A549 (cell line): ENCODE measurements around the gene SYDE1. TPM values are rescaled to one million over a fixed set of nuclear protein-coding genes. Genes with fewer than 3 reads are reported as not detected.
"Not testable (repeated sequence)": the region's sequence is repeated elsewhere in the genome, so short reads cannot be mapped to it uniquely, and the experiment has no call there.

Source experiments
- ATAC-seq, 2 experiments: fragments of 200-7000 bp in 1 of 2; fragments of >200 bp in 1 of 2; cut with Nextera tagmentation in 1 of 2; cut with Tn5 transposase in 1 of 2; 3 replicates each; pipeline versions ENCODE4 v1.8.0 to v1.9.1; 2018 to 2020; ENCODE audit warnings: mild to moderate bottlenecking in 1 of 2, moderate library complexity in 1 of 2
- CTCF ChIA-PET: fragments of 300-600 bp; sonication (Branson Sonifier 250); formaldehyde crosslinking; extraction: SDS; loops from one replicate; lab custom pipeline; 2021; ENCODE audit warnings: antibody characterized with exemption, inconsistent platforms; lab: Yijun Ruan, JAX
- POLR2A ChIA-PET: fragments of 350-600 bp; formaldehyde crosslinking; extraction: SDS; loops from one replicate; lab custom pipeline; 2021; ENCODE audit warnings: antibody characterized with exemption, inconsistent platforms; lab: Yijun Ruan, JAX
- DNase-seq, 2 experiments: peaks; one replicate each; pipeline versions ENCODE4 v3.0.0 to v3.0.0-alpha.2; 2011 to 2016; ENCODE audit warnings: low read depth in 1 of 2, low spot score in 1 of 2
- FAIRE-seq: peaks from 2 replicates; lab custom pipeline; 2011; peaks lifted over from hg19 to GRCh38; lab: Jason Lieb, UNC
- H3K27ac ChIP-seq, 2 experiments: fragments of >200 bp; sonication (Bioruptor Twin); formaldehyde crosslinking; 3 replicates each; pipeline ENCODE4 v1.5.1; 2016 to 2017
- H3K4me1 ChIP-seq: fragments of >200 bp; sonication (Bioruptor Twin); formaldehyde crosslinking; 3 replicates; pipeline ENCODE4 v1.6.1; 2016
- H3K4me2 ChIP-seq: fragments of >200 bp; sonication (Bioruptor Twin); formaldehyde crosslinking; 3 replicates; pipeline ENCODE4 v1.6.1; 2016
- H3K4me3 ChIP-seq: fragments of >200 bp; sonication (Bioruptor Twin); formaldehyde crosslinking; 3 replicates; pipeline ENCODE4 v1.5.1; 2016
- H3K9me3 ChIP-seq: fragments of >200 bp; sonication (Bioruptor Twin); formaldehyde crosslinking; 3 replicates; pipeline ENCODE4 v1.6.1; 2016
- ATOH8 ChIP-seq: fragments of 250-450 bp; sonication (Bioruptor Pico); IDR thresholded peaks from 2 replicates; pipeline ENCODE4 v1.5.0; 2020; ENCODE audit warnings: low read depth, mild to moderate bottlenecking, moderate library complexity
- BHLHE40 ChIP-seq: IDR thresholded peaks from 2 replicates; pipeline ENCODE4 v1.6.1; 2012; ENCODE audit warnings: low read depth, low read length, inconsistent platforms
- CHD4 ChIP-seq: fragments of 200-600 bp; sonication (generic); IDR thresholded peaks from 2 replicates; pipeline ENCODE4 v1.6.1; 2016; ENCODE audit warnings: antibody characterized with exemption, mild to moderate bottlenecking, borderline replicate concordance
- CTCF ChIP-seq: fragments of >200 bp; sonication (Bioruptor Twin); formaldehyde crosslinking; IDR thresholded peaks from 3 replicates; pipeline ENCODE4 v1.5.1; 2016
- EHF ChIP-seq: fragments of 250-450 bp; sonication (Bioruptor Pico); IDR thresholded peaks from 2 replicates; pipeline ENCODE4 v1.5.0; 2020; ENCODE audit warnings: mild to moderate bottlenecking
- EP300 ChIP-seq, 2 experiments: fragments of >200 bp; sonication (Bioruptor Twin); formaldehyde crosslinking; IDR thresholded peaks; 2 replicates in 1 of 2; 3 replicates in 1 of 2; pipeline ENCODE4 v1.6.1; 2016 to 2017
- ESRRA ChIP-seq: fragments of 150-350 bp; IDR thresholded peaks from 2 replicates; pipeline ENCODE4 v1.6.1; 2014; ENCODE audit warnings: mild to moderate bottlenecking, low read length, borderline replicate concordance
- HDAC2 ChIP-seq: fragments of 200-600 bp; sonication (generic); IDR thresholded peaks from 2 replicates; pipeline ENCODE4 v1.6.1; 2016
- HEYL ChIP-seq: fragments of 250-450 bp; sonication (Bioruptor Pico); IDR thresholded peaks from 2 replicates; pipeline ENCODE4 v1.8.0; 2021; ENCODE audit warnings: mild to moderate bottlenecking, moderate library complexity
- HOXB13 ChIP-seq: fragments of 250-450 bp; sonication (Bioruptor Pico); IDR thresholded peaks from 2 replicates; pipeline ENCODE4 v1.5.0; 2020; ENCODE audit warnings: low read depth, mild to moderate bottlenecking, moderate library complexity
- JUN ChIP-seq, 2 experiments: fragments of >200 bp; sonication (Bioruptor Twin); formaldehyde crosslinking; IDR thresholded peaks; 2 replicates in 1 of 2; 3 replicates in 1 of 2; pipeline ENCODE4 v1.6.1; 2016 to 2017
- KDM5A ChIP-seq: fragments of 200-600 bp; sonication (generic); IDR thresholded peaks from 2 replicates; pipeline ENCODE4 v1.6.1; 2016; ENCODE audit warnings: antibody characterized with exemption, mild to moderate bottlenecking
- MAZ ChIP-seq: fragments of 150-350 bp; IDR thresholded peaks from 2 replicates; pipeline ENCODE4 v1.6.1; 2014; ENCODE audit warnings: antibody characterized with exemption, low read depth, low read length, borderline replicate concordance
- NFE2L2 ChIP-seq: fragments of 150-350 bp; conservative IDR thresholded peaks from 2 replicates; pipeline ENCODE4 v1.6.1; 2014; ENCODE audit warnings: low read length
- PHF8 ChIP-seq: fragments of 200-600 bp; sonication (generic); IDR thresholded peaks from 2 replicates; pipeline ENCODE4 v1.6.1; 2016; ENCODE audit warnings: low read depth, mild to moderate bottlenecking, antibody characterized with exemption, moderate library complexity, borderline replicate concordance
- RARB ChIP-seq: fragments of 250-450 bp; sonication (Bioruptor Pico); IDR thresholded peaks from 2 replicates; pipeline ENCODE4 v1.8.0; 2021; ENCODE audit warnings: mild to moderate bottlenecking, moderate library complexity
- RCOR1 ChIP-seq: fragments of 150-350 bp; IDR thresholded peaks from 2 replicates; pipeline ENCODE4 v1.6.1; 2014; ENCODE audit warnings: antibody characterized with exemption, low read length, low read depth
- RFX5 ChIP-seq: fragments of 450-650 bp; IDR thresholded peaks from 2 replicates; pipeline ENCODE4 v1.7.1; 2014; ENCODE audit warnings: antibody characterized with exemption, mild to moderate bottlenecking, moderate library complexity
- SMC3 ChIP-seq: fragments of >200 bp; sonication (Bioruptor Twin); formaldehyde crosslinking; IDR thresholded peaks from 3 replicates; pipeline ENCODE4 v1.6.1; 2018; ENCODE audit warnings: inconsistent platforms
- TFCP2L1 ChIP-seq: fragments of 250-450 bp; sonication (Bioruptor Pico); IDR thresholded peaks from 2 replicates; pipeline ENCODE4 v1.5.0; 2021; ENCODE audit warnings: mild to moderate bottlenecking
- TP53 ChIP-seq: fragments of 250-450 bp; sonication (Bioruptor Pico); IDR thresholded peaks from 2 replicates; pipeline ENCODE4 v1.5.0; 2021; ENCODE audit warnings: mild to moderate bottlenecking, moderate library complexity
- WGBS: methylation state at CpG from one replicate; pipeline ENCODE4 v1.1.6; 2017; ENCODE audit errors: missing lambda C conversion rate; 5-methylcytosine and 5-hydroxymethylcytosine counted together
- polyA plus RNA-seq, 4 experiments: library from polyadenylated mRNA; depleted of rRNA in 3 of 4; stranded (reverse); fragments of >200 nt; fragmentation: RNase III in 1 of 4; extraction: RNeasy Plus Mini Kit Qiagen cat#74134 plus additional on column Dnase treatment in 1 of 4; gene quantifications; 2 replicates in 3 of 4; 3 replicates in 1 of 4; pipeline ENCODE4 v1.2.3, GENCODE V29; 2011 to 2017
- TF ChIP-seq, protein P1 (sequence below): IDR thresholded peaks from 2 replicates; pipeline ENCODE4 v1.6.1; 2012
- TF ChIP-seq, protein P2 (sequence below): fragments of 150-350 bp; IDR thresholded peaks from 2 replicates; pipeline ENCODE4 v1.6.1; 2014; ENCODE audit warnings: low read depth, mild to moderate bottlenecking, low read length
- TF ChIP-seq, protein P3 (sequence below): fragments of 200-600 bp; sonication (generic); IDR thresholded peaks from 2 replicates; pipeline ENCODE4 v1.6.1; 2016; ENCODE audit warnings: antibody characterized with exemption, mild to moderate bottlenecking, moderate library complexity

The SYDE1 gene
- polyA plus RNA-seq, 2 of the 4 experiments (the other 2 are of a cell fraction): 5.5 to 8.8 TPM

DNA sequence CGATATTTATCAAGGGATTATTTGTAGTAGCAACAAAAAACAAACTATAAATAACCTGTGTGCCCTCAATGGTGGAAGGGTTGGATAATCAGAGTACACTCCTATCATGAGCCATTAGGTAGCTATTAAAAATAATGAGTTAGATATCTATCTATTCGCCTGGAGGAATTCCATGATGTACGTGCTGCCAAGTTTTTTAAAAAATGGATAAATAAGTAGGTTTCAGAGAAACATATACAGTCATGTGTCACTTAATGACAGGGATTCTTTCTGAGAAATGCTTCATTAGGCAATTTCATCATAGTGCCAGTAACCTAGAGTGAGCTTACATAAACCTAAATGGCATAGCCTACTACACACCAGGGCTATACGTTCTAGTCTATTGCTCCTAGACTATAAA is 31.4 kb upstream of the SYDE1 start:
- H3K27ac ChIP-seq: no peak overlapping the region
- no peak for TF ChIP-seq PHF8
- no peak for TF ChIP-seq HDAC2
- TF ChIP-seq TFCP2L1 (CRISPR knock-in tag): no peak
- TF ChIP-seq BHLHE40: no peak
- TF ChIP-seq SMC3: no peak
- TF ChIP-seq JUN (IDR thresholded peaks at IDR 0.05): no peak
- TF ChIP-seq KDM5A: no peak
- no peak for TF ChIP-seq NFE2L2
- no peak for TF ChIP-seq EHF
- TF ChIP-seq, protein P1, sequence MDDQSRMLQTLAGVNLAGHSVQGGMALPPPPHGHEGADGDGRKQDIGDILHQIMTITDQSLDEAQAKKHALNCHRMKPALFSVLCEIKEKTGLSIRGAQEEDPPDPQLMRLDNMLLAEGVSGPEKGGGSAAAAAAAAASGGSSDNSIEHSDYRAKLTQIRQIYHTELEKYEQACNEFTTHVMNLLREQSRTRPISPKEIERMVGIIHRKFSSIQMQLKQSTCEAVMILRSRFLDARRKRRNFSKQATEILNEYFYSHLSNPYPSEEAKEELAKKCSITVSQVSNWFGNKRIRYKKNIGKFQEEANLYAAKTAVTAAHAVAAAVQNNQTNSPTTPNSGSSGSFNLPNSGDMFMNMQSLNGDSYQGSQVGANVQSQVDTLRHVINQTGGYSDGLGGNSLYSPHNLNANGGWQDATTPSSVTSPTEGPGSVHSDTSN: no peak
- no peak for TF ChIP-seq ATOH8 (CRISPR knock-in tag)
- no peak for TF ChIP-seq RCOR1
- no peak for TF ChIP-seq ESRRA
- TF ChIP-seq, protein P2, sequence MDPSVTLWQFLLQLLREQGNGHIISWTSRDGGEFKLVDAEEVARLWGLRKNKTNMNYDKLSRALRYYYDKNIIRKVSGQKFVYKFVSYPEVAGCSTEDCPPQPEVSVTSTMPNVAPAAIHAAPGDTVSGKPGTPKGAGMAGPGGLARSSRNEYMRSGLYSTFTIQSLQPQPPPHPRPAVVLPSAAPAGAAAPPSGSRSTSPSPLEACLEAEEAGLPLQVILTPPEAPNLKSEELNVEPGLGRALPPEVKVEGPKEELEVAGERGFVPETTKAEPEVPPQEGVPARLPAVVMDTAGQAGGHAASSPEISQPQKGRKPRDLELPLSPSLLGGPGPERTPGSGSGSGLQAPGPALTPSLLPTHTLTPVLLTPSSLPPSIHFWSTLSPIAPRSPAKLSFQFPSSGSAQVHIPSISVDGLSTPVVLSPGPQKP: no peak
- no peak for TF ChIP-seq RFX5
- H3K4me3 ChIP-seq: no peak overlapping the region
- 40% methylated on average over 4 of the region's 4 CpGs for WGBS
- POLR2A ChIA-PET: no interaction called here
- DNase-seq (no peak), FAIRE-seq (no peak), ATAC-seq (no peak)
- CTCF ChIA-PET: interaction anchor here (1.7 kb wide), 1 partner anchor 16 kb away, joined by 8 read pairs; no protein-coding TSS in a partner anchor
- no peaks in the 10 kb centered on the region for H3K4me1 ChIP-seq
- H3K4me2 ChIP-seq: no peak overlapping the region
- no peaks in the 10 kb centered on the region for H3K9me3 ChIP-seq

- TF ChIP-seq, protein P3, sequence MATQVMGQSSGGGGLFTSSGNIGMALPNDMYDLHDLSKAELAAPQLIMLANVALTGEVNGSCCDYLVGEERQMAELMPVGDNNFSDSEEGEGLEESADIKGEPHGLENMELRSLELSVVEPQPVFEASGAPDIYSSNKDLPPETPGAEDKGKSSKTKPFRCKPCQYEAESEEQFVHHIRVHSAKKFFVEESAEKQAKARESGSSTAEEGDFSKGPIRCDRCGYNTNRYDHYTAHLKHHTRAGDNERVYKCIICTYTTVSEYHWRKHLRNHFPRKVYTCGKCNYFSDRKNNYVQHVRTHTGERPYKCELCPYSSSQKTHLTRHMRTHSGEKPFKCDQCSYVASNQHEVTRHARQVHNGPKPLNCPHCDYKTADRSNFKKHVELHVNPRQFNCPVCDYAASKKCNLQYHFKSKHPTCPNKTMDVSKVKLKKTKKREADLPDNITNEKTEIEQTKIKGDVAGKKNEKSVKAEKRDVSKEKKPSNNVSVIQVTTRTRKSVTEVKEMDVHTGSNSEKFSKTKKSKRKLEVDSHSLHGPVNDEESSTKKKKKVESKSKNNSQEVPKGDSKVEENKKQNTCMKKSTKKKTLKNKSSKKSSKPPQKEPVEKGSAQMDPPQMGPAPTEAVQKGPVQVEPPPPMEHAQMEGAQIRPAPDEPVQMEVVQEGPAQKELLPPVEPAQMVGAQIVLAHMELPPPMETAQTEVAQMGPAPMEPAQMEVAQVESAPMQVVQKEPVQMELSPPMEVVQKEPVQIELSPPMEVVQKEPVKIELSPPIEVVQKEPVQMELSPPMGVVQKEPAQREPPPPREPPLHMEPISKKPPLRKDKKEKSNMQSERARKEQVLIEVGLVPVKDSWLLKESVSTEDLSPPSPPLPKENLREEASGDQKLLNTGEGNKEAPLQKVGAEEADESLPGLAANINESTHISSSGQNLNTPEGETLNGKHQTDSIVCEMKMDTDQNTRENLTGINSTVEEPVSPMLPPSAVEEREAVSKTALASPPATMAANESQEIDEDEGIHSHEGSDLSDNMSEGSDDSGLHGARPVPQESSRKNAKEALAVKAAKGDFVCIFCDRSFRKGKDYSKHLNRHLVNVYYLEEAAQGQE: peak; percentile 75
- H3K9me3 ChIP-seq, H3K4me1 ChIP-seq, POLR2A ChIA-PET, ATAC-seq, H3K4me3 ChIP-seq, H3K27ac ChIP-seq, CTCF ChIA-PET, H3K4me2 ChIP-seq, FAIRE-seq, DNase-seq: not testable (repeated sequence)
- 10% methylated on average over 3 of the region's 4 CpGs for WGBS
These were observed 27.2 kb upstream of the SYDE1 start for GRCh38 chr19:15080002-15080401.

DNA sequence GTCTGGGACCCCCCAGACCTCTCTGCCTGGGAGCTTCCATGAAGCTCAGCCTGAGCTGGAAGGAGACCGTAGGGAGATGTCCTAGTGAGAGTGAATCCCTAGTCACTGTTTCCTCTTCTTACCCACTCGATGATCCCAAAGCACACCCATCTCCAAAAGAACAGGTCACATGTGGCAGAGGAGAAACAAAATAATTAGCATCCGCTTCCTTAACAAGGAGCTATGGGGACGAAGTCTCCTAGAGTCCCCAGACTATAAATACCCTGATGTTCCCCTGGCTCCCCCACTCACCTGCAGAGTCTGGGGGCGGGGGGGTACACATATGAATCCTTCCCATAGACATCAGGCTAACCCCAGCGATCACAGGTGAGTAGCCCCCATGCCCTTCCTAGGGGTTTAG is 25.3 kb upstream of the SYDE1 start, which contains the start of gene OR1I1:
TSS of gene OR1I1 (plus strand) at position 301 of the 400 bp plus-strand sequence. CDS start 4,855 bp downstream, outside the sequence.
- Histone ChIP-seq H3K9me3 (no peaks in the 10 kb centered on the region), H3K27ac (no peak within 1 kb of the TSS), H3K4me3 (no peak within 1 kb of the TSS), H3K4me2 (no peak within 1 kb of the TSS), H3K4me1 (no peaks in the 10 kb centered on the region)
- TF ChIP-seq MAZ (no peak), KDM5A (no peak), CHD4 (no peak), TP53 (CRISPR knock-in tag) (no peak), NFE2L2 (no peak), EP300 (IDR thresholded peaks at IDR 0.05) (no peak), RARB (CRISPR knock-in tag) (no peak), ESRRA (no peak), HDAC2 (no peak), HOXB13 (no peak), CTCF (no peak), HEYL (CRISPR knock-in tag) (no peak), RCOR1 (no peak)
- CTCF ChIA-PET: interaction anchor here (0.7 to 4.2 kb wide), 4 partner anchors 11 to 56 kb away, joined by 3 to 21 read pairs (median 4); no protein-coding TSS in a partner anchor
- ATAC-seq: no peak
- POLR2A ChIA-PET: no interaction called here
- no peak for DNase-seq
- no peak for FAIRE-seq
- 15% methylated on average over 5 of the region's 6 CpGs for WGBS
